Measurements from ENCODE around the gene USP11. TPM values are rescaled to one million over a fixed set of nuclear protein-coding genes. Genes with fewer than 3 reads are reported as not detected.

The USP11 gene
- 48.3 to 54.7 TPM (median 52.1 TPM) in 5 replicates for total RNA-seq (2022; extraction: Qiagen RNA extraction; ENCODE audit: low read depth)

DNA sequence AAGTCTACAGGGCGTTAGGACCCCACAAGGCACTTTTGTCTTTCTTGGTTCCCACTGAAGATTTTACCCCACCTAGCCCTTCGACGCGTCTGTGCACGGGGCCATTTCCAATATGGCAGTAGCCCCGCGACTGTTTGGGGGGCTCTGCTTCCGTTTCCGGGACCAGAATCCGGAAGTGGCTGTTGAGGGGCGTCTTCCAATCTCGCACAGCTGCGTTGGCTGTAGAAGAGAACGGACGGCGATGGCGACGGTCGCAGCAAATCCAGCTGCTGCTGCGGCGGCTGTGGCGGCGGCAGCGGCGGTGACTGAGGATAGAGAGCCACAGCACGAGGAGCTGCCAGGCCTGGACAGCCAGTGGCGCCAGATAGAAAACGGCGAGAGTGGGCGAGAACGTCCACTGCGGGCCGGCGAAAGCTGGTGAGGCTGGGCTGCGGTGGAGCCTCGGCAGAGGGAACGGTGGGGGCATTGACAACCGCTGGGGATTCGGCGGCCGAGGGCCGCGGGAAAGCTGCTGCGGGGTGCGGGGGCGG is at the start of gene USP11:
Gene USP11 (plus strand): TSS at position 207 of the 530 bp plus-strand sequence. CDS start 35 bp downstream, at position 242.

DNA sequence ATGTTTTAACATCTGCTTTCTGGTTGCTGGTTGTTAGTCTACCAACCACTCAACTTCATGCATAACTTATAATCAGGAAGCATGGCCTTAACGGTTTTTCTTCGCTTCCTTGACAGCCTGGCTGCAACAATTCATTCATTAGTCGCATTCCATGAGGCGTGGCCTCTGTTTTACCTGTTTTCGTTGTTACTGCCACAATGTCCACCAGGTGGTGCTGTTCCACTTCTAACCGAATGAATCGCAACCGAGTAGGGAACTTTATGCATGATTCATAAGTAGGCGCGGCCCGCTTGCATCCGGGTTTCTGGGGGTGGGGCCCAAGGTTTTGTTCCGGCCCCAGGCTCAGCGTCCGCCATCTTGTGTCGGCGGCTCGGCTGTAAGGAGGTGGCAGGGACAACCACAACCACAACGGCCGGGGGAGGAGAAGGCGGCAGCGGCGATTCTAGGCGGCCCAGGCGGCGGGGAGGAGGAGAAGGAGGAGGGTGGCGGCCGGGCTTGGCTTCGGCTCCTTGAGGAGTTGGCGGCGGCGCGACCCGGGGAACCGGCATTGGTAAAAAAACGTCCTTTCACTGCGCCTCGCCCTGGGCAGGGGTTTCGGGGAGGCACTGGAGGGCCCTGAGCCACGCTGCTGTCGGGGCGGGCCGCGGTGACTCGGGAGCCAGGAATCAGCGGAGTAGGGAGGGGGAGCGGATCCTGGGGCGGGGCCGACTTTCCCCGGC is 39.2 kb upstream of the USP11 start, which contains the start of gene UBA1:
Gene UBA1 (plus strand): TSS at position 355 of the 719 bp plus-strand sequence. CDS start 4,974 bp downstream, outside the sequence.

DNA sequence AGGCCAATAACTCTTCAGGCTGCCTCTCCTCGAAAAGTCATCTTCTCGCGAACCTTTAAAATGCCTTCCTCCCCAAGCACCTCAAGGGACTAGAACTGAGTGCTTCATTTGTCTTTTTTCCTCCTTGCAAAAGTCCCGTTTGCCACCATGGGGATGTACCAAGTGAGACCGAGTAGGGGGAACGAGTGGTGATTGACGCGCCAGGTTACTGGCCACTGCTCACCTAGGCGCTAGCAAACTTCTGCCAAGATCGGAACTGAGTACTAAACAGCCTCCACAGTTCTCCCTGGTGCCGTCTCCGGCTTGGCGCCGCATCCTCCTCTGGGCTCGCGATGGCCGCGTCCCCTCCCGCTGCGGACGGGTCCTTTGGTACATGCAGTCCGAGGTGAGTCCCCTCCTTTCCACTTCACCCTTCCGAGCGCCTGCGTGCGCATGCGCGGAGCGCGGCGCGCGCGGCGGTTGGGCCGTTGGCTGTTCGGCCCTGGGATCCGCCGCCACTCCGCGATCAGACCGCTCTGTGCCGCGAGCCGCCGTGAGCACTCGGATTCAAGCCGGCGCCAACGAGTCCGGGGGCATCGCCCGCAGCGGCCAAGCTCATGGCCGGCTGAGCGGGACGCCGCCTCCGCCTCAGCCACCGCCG is 14.4 kb upstream of the USP11 start, which contains the start of gene CDK16:
Gene CDK16 (plus strand): TSS at position 402 of the 640 bp plus-strand sequence. CDS start 4,877 bp downstream, outside the sequence.

Other genes with a start within 250 kb of the USP11 start
- gene RGN, start 154.6 kb upstream of the USP11 start, total RNA-seq (2022; extraction: Qiagen RNA extraction; ENCODE audit: low read depth), result not detected in 5 replicates
- 140 to 194 TPM (median 173 TPM) in 5 replicates for gene NDUFB11, start 88.3 kb upstream of the USP11 start, total RNA-seq (2022; extraction: Qiagen RNA extraction; ENCODE audit: low read depth)
- gene RBM10, start 87.8 kb upstream of the USP11 start, total RNA-seq (2022; extraction: Qiagen RNA extraction; ENCODE audit: low read depth), result 28.3 to 42.2 TPM (median 41.1 TPM) in 5 replicates
- gene UBA1, start 39.2 kb upstream of the USP11 start, total RNA-seq (2022; extraction: Qiagen RNA extraction; ENCODE audit: low read depth), result 152 to 193 TPM (median 190 TPM) in 5 replicates
- gene CDK16, start 14.3 kb upstream of the USP11 start, total RNA-seq (2022; extraction: Qiagen RNA extraction; ENCODE audit: low read depth), result 85.4 to 114 TPM (median 107 TPM) in 5 replicates
- not detected in 5 replicates for gene ZNF157, start 137.6 kb downstream of the USP11 start, total RNA-seq (2022; extraction: Qiagen RNA extraction; ENCODE audit: low read depth)